ENCODE data around the gene HOMER3.

The HOMER3 gene

GRCh38 chr19:18989316-18989715 is 48.3 kb upstream of the HOMER3 start:
- Histone ChIP-seq H3K36me3 (ENCODE audit: control insufficient read depth in 2 of 2, insufficient read depth in 1 of 2, low read length in 2 of 2) (peaks cover 9 to 31% of the 10 kb centered on the region in 2 experiments; a peak in 2 of 3 replicates), H3K4me3 (ENCODE audit: low read depth, low read length) (no peak overlapping the region), H3K9me3 (ENCODE audit: control insufficient read depth, insufficient read depth, low read depth, low read length) (no peaks in the 10 kb centered on the region), H3K27ac (ENCODE audit: extremely low read depth, low read depth, low read length) (no peak overlapping the region), H3K4me1 (ENCODE audit: control insufficient read depth, insufficient read depth, low read length) (no peaks in the 10 kb centered on the region)
- ChIA-PET POLR2A (interaction anchor here (0.6 to 1.1 kb wide), 2 partner anchors 20 to 131 kb away, joined by 3 read pairs; no protein-coding TSS in a partner anchor), CTCF (no interaction called here)
- TF ChIP-seq ZNF776 (tag by site-specific recombination; IDR thresholded peaks at IDR 0.05; ENCODE audit: borderline replicate concordance): no peak
- TF ChIP-seq SP7 (tag by site-specific recombination; IDR thresholded peaks at IDR 0.05): peak; percentile 51

DNA sequence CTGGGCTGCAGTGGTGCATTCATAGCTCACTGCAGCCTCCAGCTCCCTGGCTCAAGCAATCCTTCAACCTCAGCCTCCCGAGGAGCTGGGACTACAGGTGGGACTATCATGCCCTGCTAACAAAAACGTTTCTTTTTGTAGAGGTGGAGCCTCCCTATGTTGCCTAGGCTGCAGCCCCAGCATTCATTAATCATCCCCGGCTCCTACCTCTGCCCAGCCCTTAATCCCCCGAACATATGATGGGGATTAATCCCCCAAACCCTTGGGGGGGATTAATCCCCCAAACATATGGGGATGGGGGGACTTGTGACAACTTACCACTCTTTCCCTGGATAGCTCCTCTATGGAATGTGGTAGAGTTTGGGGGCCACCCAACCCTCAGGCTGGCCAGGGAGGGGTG is 46.4 kb upstream of the HOMER3 start:
- Histone ChIP-seq H3K36me3 (ENCODE audit: control insufficient read depth in 2 of 2, insufficient read depth in 1 of 2, low read length in 2 of 2) (peaks cover 0 to 13% of the 10 kb centered on the region in 2 experiments; a peak in 1 of 3 replicates), H3K9me3 (ENCODE audit: control insufficient read depth, insufficient read depth, low read depth, low read length) (no peaks in the 10 kb centered on the region), H3K4me3 (ENCODE audit: low read depth, low read length) (no peak overlapping the region), H3K4me1 (ENCODE audit: control insufficient read depth, insufficient read depth, low read length) (no peaks in the 10 kb centered on the region), H3K27ac (ENCODE audit: extremely low read depth, low read depth, low read length) (no peak overlapping the region)
- POLR2A ChIA-PET: interaction anchor here (0.6 to 2.5 kb wide), 7 partner anchors 22 to 96 kb away, joined by 3 to 15 read pairs (median 5); partner anchors contain the start of genes COPE and DDX49
- TF ChIP-seq, protein P1, sequence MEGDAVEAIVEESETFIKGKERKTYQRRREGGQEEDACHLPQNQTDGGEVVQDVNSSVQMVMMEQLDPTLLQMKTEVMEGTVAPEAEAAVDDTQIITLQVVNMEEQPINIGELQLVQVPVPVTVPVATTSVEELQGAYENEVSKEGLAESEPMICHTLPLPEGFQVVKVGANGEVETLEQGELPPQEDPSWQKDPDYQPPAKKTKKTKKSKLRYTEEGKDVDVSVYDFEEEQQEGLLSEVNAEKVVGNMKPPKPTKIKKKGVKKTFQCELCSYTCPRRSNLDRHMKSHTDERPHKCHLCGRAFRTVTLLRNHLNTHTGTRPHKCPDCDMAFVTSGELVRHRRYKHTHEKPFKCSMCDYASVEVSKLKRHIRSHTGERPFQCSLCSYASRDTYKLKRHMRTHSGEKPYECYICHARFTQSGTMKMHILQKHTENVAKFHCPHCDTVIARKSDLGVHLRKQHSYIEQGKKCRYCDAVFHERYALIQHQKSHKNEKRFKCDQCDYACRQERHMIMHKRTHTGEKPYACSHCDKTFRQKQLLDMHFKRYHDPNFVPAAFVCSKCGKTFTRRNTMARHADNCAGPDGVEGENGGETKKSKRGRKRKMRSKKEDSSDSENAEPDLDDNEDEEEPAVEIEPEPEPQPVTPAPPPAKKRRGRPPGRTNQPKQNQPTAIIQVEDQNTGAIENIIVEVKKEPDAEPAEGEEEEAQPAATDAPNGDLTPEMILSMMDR (tag by site-specific recombination; IDR thresholded peaks at IDR 0.05): no peak
- no peak for TF ChIP-seq YY1 (tag by site-specific recombination; IDR thresholded peaks at IDR 0.05)
- TF ChIP-seq ZNF76 (tag by site-specific recombination; IDR thresholded peaks at IDR 0.05; ENCODE audit: borderline replicate concordance, low read depth): no peak
- no peak for TF ChIP-seq ZNF239 (tag by site-specific recombination; IDR thresholded peaks at IDR 0.05)
- TF ChIP-seq SCRT1 (tag by site-specific recombination; IDR thresholded peaks at IDR 0.05; ENCODE audit: borderline replicate concordance): no peak
- no peak for TF ChIP-seq ZNF707 (tag by site-specific recombination; IDR thresholded peaks at IDR 0.05)
- no peak for TF ChIP-seq ZNF555 (tag by site-specific recombination; conservative IDR thresholded peaks at IDR 0.05)
- no peak for TF ChIP-seq ZFP3 (tag by site-specific recombination; IDR thresholded peaks at IDR 0.05; ENCODE audit: low read depth)
- TF ChIP-seq, protein P2, sequence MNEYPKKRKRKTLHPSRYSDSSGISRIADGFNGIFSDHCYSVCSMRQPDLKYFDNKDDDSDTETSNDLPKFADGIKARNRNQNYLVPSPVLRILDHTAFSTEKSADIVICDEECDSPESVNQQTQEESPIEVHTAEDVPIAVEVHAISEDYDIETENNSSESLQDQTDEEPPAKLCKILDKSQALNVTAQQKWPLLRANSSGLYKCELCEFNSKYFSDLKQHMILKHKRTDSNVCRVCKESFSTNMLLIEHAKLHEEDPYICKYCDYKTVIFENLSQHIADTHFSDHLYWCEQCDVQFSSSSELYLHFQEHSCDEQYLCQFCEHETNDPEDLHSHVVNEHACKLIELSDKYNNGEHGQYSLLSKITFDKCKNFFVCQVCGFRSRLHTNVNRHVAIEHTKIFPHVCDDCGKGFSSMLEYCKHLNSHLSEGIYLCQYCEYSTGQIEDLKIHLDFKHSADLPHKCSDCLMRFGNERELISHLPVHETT (tag by site-specific recombination; IDR thresholded peaks at IDR 0.05): no peak
- no peak for TF ChIP-seq ZNF350 (tag by site-specific recombination; IDR thresholded peaks at IDR 0.05)
- TF ChIP-seq ZNF626 (tag by site-specific recombination; IDR thresholded peaks at IDR 0.05): no peak
- no peak for TF ChIP-seq ZNF324 (tag by site-specific recombination; IDR thresholded peaks at IDR 0.05)
- no peak for TF ChIP-seq ZNF266 (tag by site-specific recombination; IDR thresholded peaks at IDR 0.05; ENCODE audit: low read depth)
- no peak for TF ChIP-seq ZNF132 (tag by site-specific recombination; IDR thresholded peaks at IDR 0.05; ENCODE audit: borderline replicate concordance)
- no peak for TF ChIP-seq ZNF114 (tag by site-specific recombination; IDR thresholded peaks at IDR 0.05)
- TF ChIP-seq ZNF677 (tag by site-specific recombination; IDR thresholded peaks at IDR 0.05): no peak
- no peak for TF ChIP-seq ZNF112 (tag by site-specific recombination; IDR thresholded peaks at IDR 0.05)
- no peak for TF ChIP-seq ZNF558 (tag by site-specific recombination; IDR thresholded peaks at IDR 0.05)
- CTCF ChIA-PET: interaction anchor here (0.5 to 3.0 kb wide), 33 partner anchors 9 to 537 kb away, joined by 3 to 24 read pairs (median 5); partner anchors contain the start of genes CERS1, COPE and DDX49

DNA sequence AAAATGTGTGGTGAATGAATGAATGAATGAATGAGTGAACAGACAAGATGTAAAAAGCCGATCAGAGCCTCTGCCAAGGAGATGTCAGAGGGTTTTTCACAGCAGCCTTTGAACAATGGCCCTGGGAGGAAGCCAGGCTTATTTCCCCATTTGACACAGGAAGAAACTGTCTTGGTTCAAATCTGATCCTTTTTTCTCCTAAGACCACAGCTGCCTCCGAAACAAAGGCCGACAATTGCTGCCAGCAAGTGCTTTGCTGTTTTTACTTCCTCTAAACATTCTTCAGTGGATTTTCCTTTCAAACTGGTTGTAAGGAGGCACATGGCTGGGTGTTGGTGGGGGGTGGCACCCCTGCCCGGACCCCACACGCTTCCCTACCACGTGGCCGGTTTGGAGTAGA is 44.2 kb upstream of the HOMER3 start:
- no peak overlapping the region for H3K4me3 ChIP-seq (ENCODE audit: low read depth, low read length)
- ChIA-PET CTCF (interaction anchor here (0.6 to 3.0 kb wide), 5 partner anchors 16 to 119 kb away, joined by 3 to 19 read pairs (median 5); no protein-coding TSS in a partner anchor), POLR2A (no interaction called here)
- TF ChIP-seq ZIC2 (tag by site-specific recombination; IDR thresholded peaks at IDR 0.05): no peak
- TF ChIP-seq HIC1 (tag by site-specific recombination; IDR thresholded peaks at IDR 0.05): no peak
- no peak for TF ChIP-seq ZNF214 (tag by site-specific recombination; IDR thresholded peaks at IDR 0.05; ENCODE audit: borderline replicate concordance)
- no peak for TF ChIP-seq REST (tag by site-specific recombination; IDR thresholded peaks at IDR 0.05)
- H3K9me3 ChIP-seq (ENCODE audit: control insufficient read depth, insufficient read depth, low read depth, low read length): no peaks in the 10 kb centered on the region
- no peak overlapping the region for H3K27ac ChIP-seq (ENCODE audit: extremely low read depth, low read depth, low read length)
- no peaks in the 10 kb centered on the region for H3K36me3 ChIP-seq (ENCODE audit: control insufficient read depth in 2 of 2, insufficient read depth in 1 of 2, low read length in 2 of 2)
- no peaks in the 10 kb centered on the region for H3K4me1 ChIP-seq (ENCODE audit: control insufficient read depth, insufficient read depth, low read length)

All from HEK293 (cell line).